ENCODE results near the gene ORC3. TPM values are rescaled to one million over a fixed set of nuclear protein-coding genes. Genes with fewer than 3 reads are reported as not detected.
"Not testable (repeated sequence)": the region's sequence is repeated elsewhere in the genome, so short reads cannot be mapped to it uniquely, and the experiment has no call there.

The ORC3 gene
- polyA plus RNA-seq, 3 donors from 2014 or later = 20.3 to 26.7 (median 24.0) TPM

DNA sequence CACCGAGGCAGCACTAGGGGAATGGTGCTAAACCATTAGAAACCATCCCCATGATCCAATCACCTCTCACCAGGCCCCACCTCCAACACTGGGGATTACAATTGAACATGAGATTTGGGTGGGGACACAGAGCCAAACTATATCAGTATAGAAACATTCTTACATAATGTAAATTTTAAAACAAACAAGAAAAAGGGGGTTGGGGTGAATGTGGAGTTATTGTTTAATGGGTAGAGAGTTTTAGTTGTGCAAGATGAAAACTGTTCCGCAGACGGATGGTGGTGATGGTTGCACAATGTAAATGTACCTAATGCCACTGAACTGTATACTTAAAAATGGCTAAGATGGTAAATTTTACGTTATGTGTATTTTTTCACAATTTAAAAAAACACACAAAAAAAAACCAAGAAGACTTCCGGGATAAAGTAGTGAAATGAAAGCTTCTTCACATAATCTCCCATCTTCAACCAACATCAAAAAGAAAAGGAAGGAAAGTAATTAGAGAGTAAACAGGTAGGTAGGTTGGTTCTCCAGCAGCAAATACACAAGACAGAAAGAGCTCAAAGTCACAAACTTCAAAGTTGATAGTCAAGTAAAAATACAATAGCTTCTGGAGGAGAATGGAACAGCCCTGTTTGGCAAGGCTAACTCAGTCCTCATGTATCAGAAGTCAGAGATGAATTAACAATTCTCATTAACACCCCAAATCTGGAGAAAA, 16.5 kb upstream of the ORC3 start:
- Mint-ChIP-seq H3K27me3 (ENCODE audit: low read depth in 3 of 3) (peaks cover 0 to 1% (median 0%) of the 10 kb centered on the region in 3 donors), H3K9me3 (no peaks in the 10 kb centered on the region), H3K36me3 (peaks cover 0 to 7% (median 7%) of the 10 kb centered on the region in 3 donors), H3K4me3 (no peak overlapping the region), H3K4me1 (peaks cover 41 to 60% of the 10 kb centered on the region in 2 donors), H3K27ac (peak overlapping the region in 2 of 6 donors; percentile 10 to 16)
- no peak for DNase-seq

- Mint-ChIP-seq H3K36me3 (peaks cover 2 to 7% (median 7%) of the 10 kb centered on the region in 3 donors), H3K27me3 (ENCODE audit: low read depth in 3 of 3) (peaks cover 0 to 1% (median 0%) of the 10 kb centered on the region in 3 donors), H3K4me1 (peaks cover 39 to 64% of the 10 kb centered on the region in 2 donors), H3K9me3 (no peaks in the 10 kb centered on the region), H3K4me3 (peak overlapping the region in 1 of 5 donors; percentile 12), H3K27ac (peak overlapping the region in 3 of 6 donors; percentile 6 to 26 (median 15))
- DNase-seq = no peak
Observed at GRCh38 chr6:87574237-87574804, 15.6 kb upstream of the ORC3 start.

- Mint-ChIP-seq H3K4me1 (peaks cover 39 to 61% of the 10 kb centered on the region in 2 donors), H3K4me3 (no peak overlapping the region), H3K27ac (peak overlapping the region in 1 of 6 donors; percentile 40), H3K27me3 (ENCODE audit: low read depth in 3 of 3) (peaks cover 0 to 1% (median 0%) of the 10 kb centered on the region in 3 donors), H3K36me3 (peaks cover 7% of the 10 kb centered on the region in 3 donors), H3K9me3 (no peaks in the 10 kb centered on the region)
- DNase-seq = no peak
Observed at GRCh38 chr6:87575423-87575822, 14.5 kb upstream of the ORC3 start.

GRCh38 chr6:87583822-87584221, 6.1 kb upstream of the ORC3 start:
- Mint-ChIP-seq H3K4me3 (no peak overlapping the region), H3K4me1 (peaks cover 38 to 63% of the 10 kb centered on the region in 2 donors), H3K27me3 (ENCODE audit: low read depth in 3 of 3) (no peaks in the 10 kb centered on the region), H3K36me3 (peaks cover 0 to 21% (median 5%) of the 10 kb centered on the region in 3 donors), H3K9me3 (no peaks in the 10 kb centered on the region), H3K27ac (no peak overlapping the region)
- no peak for DNase-seq

GRCh38 chr6:87586371-87587077, 3.4 kb upstream of the ORC3 start:
- peaks cover 1 to 4% (median 2%) of the 10 kb centered on the region in 3 donors for H3K27me3 Mint-ChIP-seq (ENCODE audit: low read depth in 3 of 3)
- DNase-seq = no peak
- H3K36me3 Mint-ChIP-seq = peaks cover 0 to 14% (median 5%) of the 10 kb centered on the region in 3 donors
- H3K4me3 Mint-ChIP-seq = no peak overlapping the region
- no peaks in the 10 kb centered on the region for H3K9me3 Mint-ChIP-seq
- peaks cover 60 to 82% of the 10 kb centered on the region in 2 donors for H3K4me1 Mint-ChIP-seq
- peak overlapping the region in 1 of 6 donors; percentile 29 for H3K27ac Mint-ChIP-seq

DNA sequence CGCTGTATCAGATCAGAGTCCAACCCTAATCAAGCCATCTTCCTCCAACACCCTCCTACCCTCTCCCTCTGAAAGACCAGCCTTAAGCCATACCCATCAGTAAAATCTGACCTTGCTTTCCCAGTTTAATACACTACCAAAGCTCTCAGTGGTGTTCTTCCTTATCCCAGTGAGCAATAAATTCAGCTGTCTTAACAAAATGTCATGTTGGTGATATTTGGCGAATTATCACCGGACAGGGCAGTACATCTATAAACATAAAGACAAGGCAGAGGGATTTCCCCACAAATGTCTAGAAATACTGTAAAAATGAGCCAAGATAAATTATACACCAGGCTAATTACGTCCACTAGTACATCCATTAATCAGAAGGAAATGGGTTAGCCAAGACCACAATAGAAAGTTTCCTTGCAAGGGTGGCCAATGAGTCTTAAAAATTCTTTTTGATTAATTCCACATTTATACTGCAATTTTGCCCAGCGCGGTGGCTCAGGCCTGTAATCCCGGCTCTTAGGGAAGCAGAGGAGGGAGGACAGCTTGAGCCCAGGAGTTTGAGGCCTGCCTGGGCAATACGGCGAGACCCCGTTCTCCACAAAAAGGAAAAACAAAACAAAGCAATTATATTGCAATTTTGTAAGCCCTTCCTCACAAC, 1.1 kb upstream of the ORC3 start:
- peak overlapping the region; percentile 89 to 95 (median 92) for H3K4me3 Mint-ChIP-seq
- H3K36me3 Mint-ChIP-seq = peaks cover 0 to 5% (median 4%) of the 10 kb centered on the region in 3 donors
- no peak for DNase-seq
- H3K9me3 Mint-ChIP-seq = no peaks in the 10 kb centered on the region
- peak overlapping the region; percentile 82 to 97 (median 90) for H3K27ac Mint-ChIP-seq
- H3K27me3 Mint-ChIP-seq (ENCODE audit: low read depth in 3 of 3) = peaks cover 1 to 6% (median 2%) of the 10 kb centered on the region in 3 donors
- H3K4me1 Mint-ChIP-seq = peaks cover 57 to 77% of the 10 kb centered on the region in 2 donors

GRCh38 chr6:87590417-87590880, 514 bp downstream of the ORC3 start:
- peaks cover 49 to 62% of the 10 kb centered on the region in 2 donors for H3K4me1 Mint-ChIP-seq
- peak overlapping the region; percentile 89 to 95 (median 92) for H3K4me3 Mint-ChIP-seq
- DNase-seq = no peak
- peak overlapping the region; percentile 87 to 97 (median 94) for H3K27ac Mint-ChIP-seq
- H3K9me3 Mint-ChIP-seq = no peaks in the 10 kb centered on the region
- H3K27me3 Mint-ChIP-seq (ENCODE audit: low read depth in 3 of 3) = peaks cover 1 to 6% (median 2%) of the 10 kb centered on the region in 3 donors
- H3K36me3 Mint-ChIP-seq = peaks cover 0 to 5% (median 2%) of the 10 kb centered on the region in 3 donors

- Mint-ChIP-seq H3K4me1 (peaks cover 45 to 57% of the 10 kb centered on the region in 2 donors), H3K4me3 (peak overlapping the region; percentile 89 to 95 (median 92)), H3K9me3 (no peaks in the 10 kb centered on the region), H3K27me3 (ENCODE audit: low read depth in 3 of 3) (peaks cover 1 to 6% (median 2%) of the 10 kb centered on the region in 3 donors), H3K27ac (peak overlapping the region; percentile 87 to 97 (median 94)), H3K36me3 (peaks cover 0 to 5% (median 4%) of the 10 kb centered on the region in 3 donors)
- DNase-seq = no peak
Observed at GRCh38 chr6:87590990-87591389, 1.1 kb downstream of the ORC3 start.

DNA sequence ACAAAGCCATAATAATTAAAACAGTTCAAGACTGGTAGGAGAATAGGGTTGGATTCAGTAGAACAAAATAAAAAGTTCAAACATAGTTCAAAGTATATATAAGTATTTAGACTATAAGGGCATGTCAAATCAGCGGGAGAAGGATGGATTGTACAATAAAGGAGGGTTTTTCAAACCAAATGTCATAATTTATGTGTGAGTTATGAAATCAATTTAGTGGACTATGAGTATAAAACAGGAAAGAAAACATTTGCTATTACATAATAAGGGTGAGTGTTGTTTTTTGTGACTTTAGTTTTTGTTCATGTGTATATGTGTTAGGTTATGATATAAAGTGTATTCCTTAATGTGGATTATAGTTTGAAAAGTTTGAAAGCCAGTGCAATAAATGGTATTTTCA, 10.6 kb downstream of the ORC3 start:
- Mint-ChIP-seq H3K36me3 (peaks cover 4 to 6% (median 5%) of the 10 kb centered on the region in 3 donors), H3K4me1 (no peaks in the 10 kb centered on the region), H3K27ac (no peak overlapping the region), H3K4me3 (no peak overlapping the region), H3K27me3 (ENCODE audit: low read depth in 3 of 3) (peaks cover 0 to 2% (median 0%) of the 10 kb centered on the region in 3 donors), H3K9me3 (no peaks in the 10 kb centered on the region)
- no peak for DNase-seq

- DNase-seq = no peak
- Mint-ChIP-seq H3K27ac (no peak overlapping the region), H3K27me3 (ENCODE audit: low read depth in 3 of 3) (peaks cover 0 to 2% (median 0%) of the 10 kb centered on the region in 3 donors), H3K36me3 (peaks cover 6 to 13% (median 12%) of the 10 kb centered on the region in 3 donors), H3K4me3 (no peak overlapping the region), H3K9me3 (no peaks in the 10 kb centered on the region), H3K4me1 (no peaks in the 10 kb centered on the region)
Observed at GRCh38 chr6:87606199-87606598, 16.3 kb downstream of the ORC3 start.

- no peak for DNase-seq
- no peak overlapping the region for H3K27ac Mint-ChIP-seq
- no peaks in the 10 kb centered on the region for H3K9me3 Mint-ChIP-seq
- peaks cover 14 to 31% (median 18%) of the 10 kb centered on the region in 3 donors for H3K36me3 Mint-ChIP-seq
- no peaks in the 10 kb centered on the region for H3K27me3 Mint-ChIP-seq (ENCODE audit: low read depth in 3 of 3)
- no peak overlapping the region for H3K4me3 Mint-ChIP-seq
- H3K4me1 Mint-ChIP-seq = no peaks in the 10 kb centered on the region
Observed at GRCh38 chr6:87608802-87609201, 18.9 kb downstream of the ORC3 start.

DNA sequence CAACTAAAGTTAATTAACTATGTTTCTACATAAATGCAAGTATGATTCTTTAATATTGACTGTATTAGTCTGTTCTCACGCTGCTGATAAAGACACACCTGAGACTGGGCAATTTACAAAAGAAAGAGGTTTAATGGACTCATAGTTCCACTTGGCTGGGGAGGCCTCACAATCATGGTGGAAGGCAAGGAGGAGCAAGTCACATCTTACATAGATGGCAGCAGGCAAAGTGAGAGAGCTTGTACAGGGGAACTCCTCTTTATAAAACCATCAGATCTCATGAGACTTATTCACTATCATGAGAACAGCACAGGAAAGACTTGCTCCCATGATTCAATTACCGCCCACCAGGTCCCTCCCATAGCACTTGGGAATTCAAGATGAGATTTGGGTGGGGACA, 23.1 kb downstream of the ORC3 start:
- H3K27ac Mint-ChIP-seq; H3K4me3 Mint-ChIP-seq; H3K4me1 Mint-ChIP-seq; DNase-seq; H3K27me3 Mint-ChIP-seq (ENCODE audit: low read depth in 3 of 3); H3K9me3 Mint-ChIP-seq: not testable (repeated sequence)
- peaks cover 14 to 45% (median 26%) of the 10 kb centered on the region in 3 donors for H3K36me3 Mint-ChIP-seq

- H3K27me3 Mint-ChIP-seq (ENCODE audit: low read depth in 3 of 3) = no peaks in the 10 kb centered on the region
- H3K4me1 Mint-ChIP-seq = no peaks in the 10 kb centered on the region
- no peak for DNase-seq
- H3K36me3 Mint-ChIP-seq = peaks cover 14 to 40% (median 31%) of the 10 kb centered on the region in 3 donors
- H3K9me3 Mint-ChIP-seq = no peaks in the 10 kb centered on the region
- no peak overlapping the region for H3K27ac Mint-ChIP-seq
- H3K4me3 Mint-ChIP-seq = no peak overlapping the region
Observed at GRCh38 chr6:87617405-87617804, 27.5 kb downstream of the ORC3 start.

Measured in immature natural killer cell (primary cell).